ENCODE data around the gene ORAI1.

ORAI1 gene

GRCh38 chr12:121688966-121689365 is 62.6 kb downstream of the ORAI1 start:
- CTCF ChIA-PET, result interaction anchor here (0.7 to 17.5 kb wide), 6 partner anchors 87 to 191 kb away, joined by 3 to 229 read pairs (median 60); partner anchors contain the start of gene RHOF
- POLR2A ChIA-PET, result no interaction called here
- no peak overlapping the region for H3K4me3 ChIP-seq (ENCODE audit: low read depth, low read length)
- DNase-seq (ENCODE audit: low read depth, low spot score), result no peak
- no peak for TF ChIP-seq CTCF (IDR thresholded peaks at IDR 0.05; ENCODE audit: insufficient read depth, low read length, missing control alignments)

- TF ChIP-seq CTCF (IDR thresholded peaks at IDR 0.05; ENCODE audit: insufficient read depth, low read length, missing control alignments), result no peak
- DNase-seq (ENCODE audit: low read depth, low spot score), result no peak
- ChIA-PET POLR2A (no interaction called here), CTCF (interaction anchor here (0.7 to 17.5 kb wide), 7 partner anchors 12 to 191 kb away, joined by 3 to 229 read pairs (median 3); partner anchors contain the start of gene RHOF)
- no peak overlapping the region for H3K4me3 ChIP-seq (ENCODE audit: low read depth, low read length)
These were observed 63.1 kb downstream of the ORAI1 start for GRCh38 chr12:121689430-121689829.
